K562 (cell line): ENCODE measurements around the gene C1QTNF8. TPM values are rescaled to one million over a fixed set of nuclear protein-coding genes. Genes with fewer than 3 reads are reported as not detected.

Experiments used
- ADNP ChIP-seq: fragments of 200-800 bp; sonication (Bioruptor generic); IDR thresholded peaks from 2 replicates; pipeline ENCODE4 v1.6.1; 2016; ENCODE audit warnings: missing genetic modification characterization, missing compliant biosample characterization
- CBX5 ChIP-seq: IDR thresholded peaks from 2 replicates; pipeline ENCODE4 v1.6.1; 2014; ENCODE audit warnings: low read depth, borderline replicate concordance
- CHCHD3 ChIP-seq: fragments of 250-450 bp; sonication (Bioruptor Pico); IDR thresholded peaks from 2 replicates; pipeline ENCODE4 v2.1.2; 2022; ENCODE audit warnings: mild to moderate bottlenecking
- DMBX1 ChIP-seq: fragments of 250-450 bp; sonication (Bioruptor Pico); IDR thresholded peaks from 2 replicates; pipeline ENCODE4 v1.8.0; 2022; ENCODE audit warnings: inconsistent platforms, mild to moderate bottlenecking, moderate library complexity, borderline replicate concordance
- ETV5 ChIP-seq: sonication (generic); formaldehyde crosslinking; IDR thresholded peaks from 2 replicates; pipeline ENCODE4 v1.4.0; 2020; ENCODE audit warnings: low read depth, mild to moderate bottlenecking, missing genetic modification reagents
- POLR3G ChIP-seq: IDR thresholded peaks from 2 replicates; pipeline ENCODE4 v1.6.1; 2011; ENCODE audit not compliant: insufficient read length, insufficient replicate concordance; ENCODE audit errors: extremely low read depth
- SNIP1 ChIP-seq: fragments of 450-650 bp; IDR thresholded peaks from 2 replicates; pipeline ENCODE4 v1.7.1; 2017; ENCODE audit warnings: low read depth, mild to moderate bottlenecking
- STAG1 ChIP-seq: sonication (generic); formaldehyde crosslinking; IDR thresholded peaks from 2 replicates; pipeline ENCODE4 v1.5.0; 2020; ENCODE audit warnings: missing genetic modification reagents, borderline replicate concordance
- TEAD1 ChIP-seq, 2 experiments: fragments of 450-650 bp in 1 of 2; sonication (generic) in 1 of 2; formaldehyde crosslinking; IDR thresholded peaks; 2 replicates each; pipeline versions ENCODE4 v1.4.0 to v1.8.0; 2020 to 2022; ENCODE audit warnings: mild to moderate bottlenecking in 2 of 2, missing genetic modification reagents in 1 of 2
- ZNF239 ChIP-seq: fragments of 250-450 bp; sonication (Bioruptor Pico); IDR thresholded peaks from 2 replicates; pipeline ENCODE4 v1.4.0; 2020; ENCODE audit warnings: mild to moderate bottlenecking
- ZNF696 ChIP-seq: fragments of 250-450 bp; sonication (Bioruptor Pico); conservative IDR thresholded peaks from 2 replicates; pipeline ENCODE4 v1.4.0; 2020; ENCODE audit warnings: mild to moderate bottlenecking, moderate library complexity
- ZNF830 ChIP-seq: fragments of 250-450 bp; sonication (Bioruptor Pico); IDR thresholded peaks from 2 replicates; pipeline ENCODE4 v1.5.0; 2021; ENCODE audit warnings: mild to moderate bottlenecking
- polyA plus RNA-seq, 8 experiments: library from polyadenylated mRNA; depleted of rRNA in 4 of 8; stranded (reverse) in 5 of 8; unstranded in 3 of 8; fragments of >200 nt; fragmentation: Nextera tagmentation in 2 of 8; fragmentation: Illumina TruSeq in 1 of 8; extraction: Ambion mirVana in 2 of 8; extraction: Trizol in 1 of 8; gene quantifications; 2 replicates each; pipeline versions ENCODE4 v1.2.1 to v1.2.3, GENCODE V29; 2011 to 2014; ENCODE audit warnings: inconsistent platforms in 1 of 8, missing spikeins in 1 of 8
- total RNA-seq, 7 experiments: library from RNA; depleted of rRNA in 6 of 7; stranded (reverse); fragments of >200 nt in 6 of 7; fragmentation: Illumina TruSeq in 2 of 7; extraction: Trizol in 2 of 7; gene quantifications; 2 replicates each; pipeline versions ENCODE4 v1.2.1 to v1.2.3, GENCODE V29; 2011 to 2021; ENCODE audit warnings: low replicate concordance in 1 of 7
- TF ChIP-seq, protein P1 (sequence below), 3 experiments: IDR thresholded peaks in 2 of 3; conservative IDR thresholded peaks in 1 of 3; 2 replicates each; pipeline ENCODE4 v1.5.1; 2011 to 2012; ENCODE audit warnings: low read length in 3 of 3, mild to moderate bottlenecking in 3 of 3, control low read depth in 2 of 3, improper control_type of control experiment in 1 of 3, inconsistent platforms in 1 of 3, low read depth in 1 of 3, mixed read lengths in 1 of 3, moderate library complexity in 1 of 3; ENCODE audit not compliant: insufficient read depth in 2 of 3
- TF ChIP-seq, protein P2 (sequence below): sonication (generic); formaldehyde crosslinking; IDR thresholded peaks from 2 replicates; pipeline ENCODE4 v1.8.0; 2022; ENCODE audit warnings: mild to moderate bottlenecking, missing genetic modification reagents
- TF ChIP-seq, protein P3 (sequence below): fragments of 250-450 bp; sonication (Bioruptor Pico); IDR thresholded peaks from 2 replicates; pipeline ENCODE4 v1.9.0; 2021; ENCODE audit warnings: mild to moderate bottlenecking, inconsistent platforms
- TF ChIP-seq, protein P4 (sequence below): sonication (generic); formaldehyde crosslinking; IDR thresholded peaks from 2 replicates; pipeline ENCODE4 v1.8.0; 2022; ENCODE audit warnings: missing genetic modification reagents, mild to moderate bottlenecking, moderate library complexity, borderline replicate concordance
- TF ChIP-seq, protein P5 (sequence below): fragments of 250-450 bp; sonication (Bioruptor Pico); IDR thresholded peaks from 2 replicates; pipeline ENCODE4 v1.8.0; 2021; ENCODE audit warnings: moderate library complexity, mild to moderate bottlenecking, inconsistent platforms

Gene C1QTNF8
- total and polyA plus RNA-seq, 9 of the 15 experiments (the other 6 are each of a cell fraction or from before 2014, with no cell fraction given): not detected

DNA sequence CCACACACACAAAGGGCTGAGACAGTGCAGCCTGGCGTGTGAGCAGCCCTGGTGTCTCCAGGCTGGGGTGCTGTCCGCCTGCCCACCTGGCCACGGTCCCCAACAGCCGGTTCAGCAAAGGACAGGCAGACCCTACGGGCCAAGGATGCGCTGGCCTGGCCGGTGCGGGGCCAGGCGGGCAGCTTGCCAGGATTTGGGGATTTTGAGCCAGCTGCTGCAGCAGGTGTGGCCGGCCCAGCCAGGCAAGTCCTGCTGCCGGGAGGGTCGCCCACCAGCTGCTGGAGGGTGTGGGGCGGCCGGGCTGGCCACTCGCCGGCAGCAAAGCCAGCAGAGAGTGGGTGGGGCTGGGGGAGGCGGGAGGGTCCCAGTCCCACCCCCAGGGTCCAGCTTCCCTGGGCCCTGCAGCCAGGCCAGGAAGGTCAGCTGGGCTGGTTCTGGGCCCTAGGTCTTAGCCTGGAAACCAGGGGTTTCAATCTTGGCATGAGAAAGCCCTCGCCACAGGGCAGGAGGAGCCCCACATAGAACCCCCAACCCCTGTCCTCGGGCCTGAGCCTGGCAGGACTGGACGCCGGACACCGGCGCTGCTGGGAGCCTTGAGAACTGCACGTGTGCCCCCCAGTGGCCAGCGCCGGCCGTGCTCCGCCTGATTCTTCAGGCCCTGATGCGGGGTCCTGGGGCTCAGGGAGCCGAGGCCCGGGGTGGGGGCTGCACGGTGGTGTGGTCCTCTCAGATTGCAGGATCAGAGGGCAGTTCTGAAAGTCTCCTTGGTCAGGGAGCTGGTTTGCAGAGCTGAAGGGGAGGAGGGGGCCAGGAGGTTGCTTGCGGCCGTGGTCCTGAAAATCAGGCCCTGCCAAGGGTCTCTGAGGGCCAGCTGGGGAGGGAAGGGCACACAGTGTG, 41.1 kb downstream of the C1QTNF8 start (continued):
- TF ChIP-seq CHCHD3 (CRISPR knock-in tag) (no peak), DMBX1 (CRISPR knock-in tag) (no peak), ETV5 (CRISPR knock-in tag) (no peak), CBX5 (no peak), POLR3G (no peak), ZNF830 (CRISPR knock-in tag) (no peak), STAG1 (peak; percentile 84; the same call in 1 of the 2 replicates), ZNF696 (CRISPR knock-in tag) (no peak), ADNP (no peak), ZNF239 (CRISPR knock-in tag) (no peak), SNIP1 (no peak), TEAD1 (CRISPR knock-in tag; IDR thresholded peaks at IDR 0.05) (no peak)
- TF ChIP-seq, protein P1, sequence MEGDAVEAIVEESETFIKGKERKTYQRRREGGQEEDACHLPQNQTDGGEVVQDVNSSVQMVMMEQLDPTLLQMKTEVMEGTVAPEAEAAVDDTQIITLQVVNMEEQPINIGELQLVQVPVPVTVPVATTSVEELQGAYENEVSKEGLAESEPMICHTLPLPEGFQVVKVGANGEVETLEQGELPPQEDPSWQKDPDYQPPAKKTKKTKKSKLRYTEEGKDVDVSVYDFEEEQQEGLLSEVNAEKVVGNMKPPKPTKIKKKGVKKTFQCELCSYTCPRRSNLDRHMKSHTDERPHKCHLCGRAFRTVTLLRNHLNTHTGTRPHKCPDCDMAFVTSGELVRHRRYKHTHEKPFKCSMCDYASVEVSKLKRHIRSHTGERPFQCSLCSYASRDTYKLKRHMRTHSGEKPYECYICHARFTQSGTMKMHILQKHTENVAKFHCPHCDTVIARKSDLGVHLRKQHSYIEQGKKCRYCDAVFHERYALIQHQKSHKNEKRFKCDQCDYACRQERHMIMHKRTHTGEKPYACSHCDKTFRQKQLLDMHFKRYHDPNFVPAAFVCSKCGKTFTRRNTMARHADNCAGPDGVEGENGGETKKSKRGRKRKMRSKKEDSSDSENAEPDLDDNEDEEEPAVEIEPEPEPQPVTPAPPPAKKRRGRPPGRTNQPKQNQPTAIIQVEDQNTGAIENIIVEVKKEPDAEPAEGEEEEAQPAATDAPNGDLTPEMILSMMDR (IDR thresholded peaks at IDR 0.05 in 2 of 3, conservative IDR thresholded peaks at IDR 0.05 in 1 of 3; ENCODE audit: insufficient read depth in 2 of 3, low read depth in 1 of 3, low read length in 3 of 3): peak; percentile 74 to 81 (median 77)
- TF ChIP-seq, protein P2, sequence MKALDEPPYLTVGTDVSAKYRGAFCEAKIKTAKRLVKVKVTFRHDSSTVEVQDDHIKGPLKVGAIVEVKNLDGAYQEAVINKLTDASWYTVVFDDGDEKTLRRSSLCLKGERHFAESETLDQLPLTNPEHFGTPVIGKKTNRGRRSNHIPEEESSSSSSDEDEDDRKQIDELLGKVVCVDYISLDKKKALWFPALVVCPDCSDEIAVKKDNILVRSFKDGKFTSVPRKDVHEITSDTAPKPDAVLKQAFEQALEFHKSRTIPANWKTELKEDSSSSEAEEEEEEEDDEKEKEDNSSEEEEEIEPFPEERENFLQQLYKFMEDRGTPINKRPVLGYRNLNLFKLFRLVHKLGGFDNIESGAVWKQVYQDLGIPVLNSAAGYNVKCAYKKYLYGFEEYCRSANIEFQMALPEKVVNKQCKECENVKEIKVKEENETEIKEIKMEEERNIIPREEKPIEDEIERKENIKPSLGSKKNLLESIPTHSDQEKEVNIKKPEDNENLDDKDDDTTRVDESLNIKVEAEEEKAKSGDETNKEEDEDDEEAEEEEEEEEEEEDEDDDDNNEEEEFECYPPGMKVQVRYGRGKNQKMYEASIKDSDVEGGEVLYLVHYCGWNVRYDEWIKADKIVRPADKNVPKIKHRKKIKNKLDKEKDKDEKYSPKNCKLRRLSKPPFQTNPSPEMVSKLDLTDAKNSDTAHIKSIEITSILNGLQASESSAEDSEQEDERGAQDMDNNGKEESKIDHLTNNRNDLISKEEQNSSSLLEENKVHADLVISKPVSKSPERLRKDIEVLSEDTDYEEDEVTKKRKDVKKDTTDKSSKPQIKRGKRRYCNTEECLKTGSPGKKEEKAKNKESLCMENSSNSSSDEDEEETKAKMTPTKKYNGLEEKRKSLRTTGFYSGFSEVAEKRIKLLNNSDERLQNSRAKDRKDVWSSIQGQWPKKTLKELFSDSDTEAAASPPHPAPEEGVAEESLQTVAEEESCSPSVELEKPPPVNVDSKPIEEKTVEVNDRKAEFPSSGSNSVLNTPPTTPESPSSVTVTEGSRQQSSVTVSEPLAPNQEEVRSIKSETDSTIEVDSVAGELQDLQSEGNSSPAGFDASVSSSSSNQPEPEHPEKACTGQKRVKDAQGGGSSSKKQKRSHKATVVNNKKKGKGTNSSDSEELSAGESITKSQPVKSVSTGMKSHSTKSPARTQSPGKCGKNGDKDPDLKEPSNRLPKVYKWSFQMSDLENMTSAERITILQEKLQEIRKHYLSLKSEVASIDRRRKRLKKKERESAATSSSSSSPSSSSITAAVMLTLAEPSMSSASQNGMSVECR (CRISPR knock-in tag): no peak
- TF ChIP-seq, protein P3, sequence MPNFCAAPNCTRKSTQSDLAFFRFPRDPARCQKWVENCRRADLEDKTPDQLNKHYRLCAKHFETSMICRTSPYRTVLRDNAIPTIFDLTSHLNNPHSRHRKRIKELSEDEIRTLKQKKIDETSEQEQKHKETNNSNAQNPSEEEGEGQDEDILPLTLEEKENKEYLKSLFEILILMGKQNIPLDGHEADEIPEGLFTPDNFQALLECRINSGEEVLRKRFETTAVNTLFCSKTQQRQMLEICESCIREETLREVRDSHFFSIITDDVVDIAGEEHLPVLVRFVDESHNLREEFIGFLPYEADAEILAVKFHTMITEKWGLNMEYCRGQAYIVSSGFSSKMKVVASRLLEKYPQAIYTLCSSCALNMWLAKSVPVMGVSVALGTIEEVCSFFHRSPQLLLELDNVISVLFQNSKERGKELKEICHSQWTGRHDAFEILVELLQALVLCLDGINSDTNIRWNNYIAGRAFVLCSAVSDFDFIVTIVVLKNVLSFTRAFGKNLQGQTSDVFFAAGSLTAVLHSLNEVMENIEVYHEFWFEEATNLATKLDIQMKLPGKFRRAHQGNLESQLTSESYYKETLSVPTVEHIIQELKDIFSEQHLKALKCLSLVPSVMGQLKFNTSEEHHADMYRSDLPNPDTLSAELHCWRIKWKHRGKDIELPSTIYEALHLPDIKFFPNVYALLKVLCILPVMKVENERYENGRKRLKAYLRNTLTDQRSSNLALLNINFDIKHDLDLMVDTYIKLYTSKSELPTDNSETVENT (CRISPR knock-in tag): no peak
- TF ChIP-seq, protein P4, sequence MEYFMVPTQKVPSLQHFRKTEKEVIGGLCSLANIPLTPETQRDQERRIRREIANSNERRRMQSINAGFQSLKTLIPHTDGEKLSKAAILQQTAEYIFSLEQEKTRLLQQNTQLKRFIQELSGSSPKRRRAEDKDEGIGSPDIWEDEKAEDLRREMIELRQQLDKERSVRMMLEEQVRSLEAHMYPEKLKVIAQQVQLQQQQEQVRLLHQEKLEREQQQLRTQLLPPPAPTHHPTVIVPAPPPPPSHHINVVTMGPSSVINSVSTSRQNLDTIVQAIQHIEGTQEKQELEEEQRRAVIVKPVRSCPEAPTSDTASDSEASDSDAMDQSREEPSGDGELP (CRISPR knock-in tag): 0 out of 2 replicates have a peak, but pooled peaks have one; percentile 35
- TF ChIP-seq, protein P5, sequence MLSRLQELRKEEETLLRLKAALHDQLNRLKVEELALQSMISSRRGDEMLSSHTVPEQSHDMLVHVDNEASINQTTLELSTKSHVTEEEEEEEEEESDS (CRISPR knock-in tag): no peak
